Measurements from ENCODE around the gene MYOM1.

GRCh38 chr18:3260995-3261372, 41.2 kb upstream of the MYOM1 start:
- TF ChIP-seq POLR2AphosphoS5 (IDR thresholded peaks at IDR 0.05; ENCODE audit: low read depth, low read length) (no peak), CTCF (IDR thresholded peaks at IDR 0.05) (no peak)
